Hepatocyte (in vitro differentiated cells): ENCODE measurements around the gene MYBPC1. TPM values are rescaled to one million over a fixed set of nuclear protein-coding genes. Genes with fewer than 3 reads are reported as not detected.

Experiments used
- DNase-seq: peaks from one replicate; pipeline ENCODE4 v3.0.0-alpha.2; 2016; ENCODE audit warnings: low spot score
- H2AFZ ChIP-seq: fragments of 200-600 bp; sonication (generic); 2 replicates; pipeline ENCODE4 v1.6.0; 2016; ENCODE audit warnings: antibody characterized with exemption, mild to moderate bottlenecking
- H3K27ac ChIP-seq: fragments of 200-600 bp; sonication (generic); 2 replicates; pipeline ENCODE4 v1.5.1; 2016; ENCODE audit warnings: mild to moderate bottlenecking
- H3K27me3 ChIP-seq: fragments of 200-600 bp; sonication (generic); 2 replicates; pipeline ENCODE4 v1.6.1; 2016
- H3K36me3 ChIP-seq: fragments of 200-600 bp; sonication (generic); replicated peaks from 2 replicates; pipeline ENCODE4 v1.5.1; 2016; ENCODE audit warnings: low read depth; ENCODE audit not compliant: insufficient read depth
- H3K4me1 ChIP-seq: fragments of 200-600 bp; sonication (generic); 2 replicates; pipeline ENCODE4 v1.5.1; 2016; ENCODE audit warnings: mild to moderate bottlenecking, moderate library complexity; ENCODE audit not compliant: insufficient read depth
- H3K4me2 ChIP-seq: fragments of 200-600 bp; sonication (generic); 2 replicates; pipeline ENCODE4 v1.6.0; 2016
- H3K4me3 ChIP-seq: fragments of 200-600 bp; sonication (generic); 2 replicates; pipeline ENCODE4 v1.5.1; 2016; ENCODE audit warnings: mild to moderate bottlenecking
- H3K79me2 ChIP-seq: fragments of 200-600 bp; sonication (generic); 2 replicates; pipeline ENCODE4 v1.6.0; 2017; ENCODE audit warnings: mild to moderate bottlenecking
- H3K9me2 ChIP-seq: fragments of 200-600 bp; sonication (generic); replicated peaks from 2 replicates; pipeline ENCODE4 v1.6.0; 2017; ENCODE audit warnings: mild to moderate bottlenecking; ENCODE audit not compliant: insufficient read depth
- H3K9me3 ChIP-seq: fragments of 200-600 bp; sonication (generic); 2 replicates; pipeline ENCODE4 v1.5.1; 2016; ENCODE audit warnings: low read depth, mild to moderate bottlenecking
- H4K20me1 ChIP-seq: fragments of 200-600 bp; sonication (generic); 2 replicates; pipeline ENCODE4 v1.6.0; 2016; ENCODE audit warnings: mild to moderate bottlenecking; ENCODE audit not compliant: insufficient read depth, poor library complexity, severe bottlenecking
- CTCF ChIP-seq: fragments of 200-600 bp; sonication (generic); IDR thresholded peaks from 2 replicates; pipeline ENCODE4 v1.5.1; 2016; ENCODE audit warnings: antibody characterized with exemption, mild to moderate bottlenecking; ENCODE audit not compliant: poor library complexity
- EZH2 ChIP-seq: fragments of 200-600 bp; sonication (generic); IDR thresholded peaks from 2 replicates; pipeline ENCODE4 v1.6.1; 2016; ENCODE audit warnings: antibody characterized with exemption, mild to moderate bottlenecking, borderline replicate concordance
- EZH2phosphoT487 ChIP-seq: fragments of 200-600 bp; sonication (generic); IDR thresholded peaks from one replicate; pipeline ENCODE4 v1.6.1; 2018; ENCODE audit warnings: antibody characterized with exemption, mild to moderate bottlenecking, low read depth, moderate library complexity; ENCODE audit not compliant: unreplicated experiment, severe bottlenecking
- WGBS: methylation state at CpG from one replicate; pipeline ENCODE4 v1.1.6; 2016; ENCODE audit warnings: low lambda C conversion rate; ENCODE audit errors: missing lambda C conversion rate; 5-methylcytosine and 5-hydroxymethylcytosine counted together
- polyA plus RNA-seq: library from polyadenylated mRNA; unstranded; fragments of >200 nt; fragmentation: Nextera tagmentation; extraction: Ambion mirVana; gene quantifications from 2 replicates; pipeline ENCODE4 v1.2.1, GENCODE V29; 2016
- total RNA-seq: library from RNA; depleted of rRNA; stranded (reverse); fragments of >200 nt; gene quantifications from 2 replicates; pipeline ENCODE4 v1.2.3, GENCODE V29; 2014

MYBPC1 gene
- total and polyA plus RNA-seq, 2 experiments from 2014 or later: 1.7 to 3.4 TPM

GRCh38 chr12:101722392-101722791 is 127.6 kb downstream of the MYBPC1 start:
- H3K27me3 ChIP-seq: no peaks in the 10 kb centered on the region
- no peaks in the 10 kb centered on the region for H3K9me3 ChIP-seq
- no peak overlapping the region for H3K4me2 ChIP-seq
- no peaks in the 10 kb centered on the region for H3K4me1 ChIP-seq
- 97% methylated on average over 4 of the region's 4 CpGs for whole genome bisulfite sequencing
- H2AFZ ChIP-seq: no peak overlapping the region
- no peak overlapping the region for H3K27ac ChIP-seq
- H4K20me1 ChIP-seq: no peaks in the 10 kb centered on the region
- no peaks in the 10 kb centered on the region for H3K9me2 ChIP-seq
- H3K36me3 ChIP-seq: no peaks in the 10 kb centered on the region
- no peak overlapping the region for H3K4me3 ChIP-seq
- H3K79me2 ChIP-seq: peaks cover 17% of the 10 kb centered on the region
- TF ChIP-seq EZH2phosphoT487 (no peak), CTCF (no peak), EZH2 (no peak)
- no peak for DNase-seq

GRCh38 chr12:101727098-101727497 is 132.3 kb downstream of the MYBPC1 start:
- no peaks in the 10 kb centered on the region for H3K9me2 ChIP-seq
- no peak overlapping the region for H3K4me3 ChIP-seq
- no peaks in the 10 kb centered on the region for H4K20me1 ChIP-seq
- H3K36me3 ChIP-seq: no peaks in the 10 kb centered on the region
- H3K4me2 ChIP-seq: no peak overlapping the region
- H3K27me3 ChIP-seq: no peaks in the 10 kb centered on the region
- no peaks in the 10 kb centered on the region for H3K4me1 ChIP-seq
- no peak for DNase-seq
- H2AFZ ChIP-seq: no peak overlapping the region
- no peak for TF ChIP-seq CTCF
- no peaks in the 10 kb centered on the region for H3K79me2 ChIP-seq
- no peaks in the 10 kb centered on the region for H3K9me3 ChIP-seq
- no peak overlapping the region for H3K27ac ChIP-seq

GRCh38 chr12:101729842-101730241 is 135.1 kb downstream of the MYBPC1 start:
- Histone ChIP-seq H3K27me3 (no peaks in the 10 kb centered on the region), H3K27ac (no peak overlapping the region), H3K4me1 (no peaks in the 10 kb centered on the region), H3K4me2 (no peak overlapping the region), H3K36me3 (no peaks in the 10 kb centered on the region), H3K79me2 (no peaks in the 10 kb centered on the region), H4K20me1 (no peaks in the 10 kb centered on the region), H3K9me2 (no peaks in the 10 kb centered on the region), H3K9me3 (no peaks in the 10 kb centered on the region), H3K4me3 (no peak overlapping the region), H2AFZ (no peak overlapping the region)
- no peak for DNase-seq
- TF ChIP-seq CTCF (no peak), EZH2phosphoT487 (no peak), EZH2 (no peak)

GRCh38 chr12:101732318-101732717 is 137.5 kb downstream of the MYBPC1 start:
- Histone ChIP-seq H3K9me2 (no peaks in the 10 kb centered on the region), H2AFZ (no peak overlapping the region), H3K9me3 (no peaks in the 10 kb centered on the region), H3K4me2 (no peak overlapping the region), H3K4me1 (no peaks in the 10 kb centered on the region), H3K4me3 (no peak overlapping the region), H3K27ac (no peak overlapping the region), H3K27me3 (no peaks in the 10 kb centered on the region), H3K36me3 (no peaks in the 10 kb centered on the region), H4K20me1 (no peaks in the 10 kb centered on the region), H3K79me2 (no peaks in the 10 kb centered on the region)
- no peak for TF ChIP-seq CTCF
- TF ChIP-seq EZH2phosphoT487: no peak
- TF ChIP-seq EZH2: no peak
- DNase-seq: no peak
- WGBS: 90% methylated on average over 1 of the region's 1 CpG
